Muscle layer of colon (tissue), 2 donors: ENCODE measurements around the gene MRAS.
"Not testable (repeated sequence)": the region's sequence is repeated elsewhere in the genome, so short reads cannot be mapped to it uniquely, and the experiment has no call there.

ENCODE experiments used
- H3K27ac ChIP-seq: one replicate; pipeline ENCODE4 v1.7.0; 2013; ENCODE audit warnings: low read depth, mild to moderate bottlenecking, low read length, moderate library complexity
- H3K27me3 ChIP-seq, 2 donors: one replicate each; pipeline ENCODE4 v1.7.0; 2013; ENCODE audit warnings: low read length in 2 of 2, mild to moderate bottlenecking in 2 of 2; ENCODE audit not compliant: insufficient read depth in 2 of 2, control insufficient read depth in 1 of 2
- H3K36me3 ChIP-seq: one replicate; pipeline ENCODE4 v1.7.0; 2013; ENCODE audit warnings: mild to moderate bottlenecking, low read length; ENCODE audit not compliant: insufficient read depth
- H3K4me1 ChIP-seq: one replicate; pipeline ENCODE4 v1.7.0; 2013; ENCODE audit warnings: mild to moderate bottlenecking, low read length; ENCODE audit not compliant: insufficient read depth
- H3K4me3 ChIP-seq, 2 donors: one replicate each; pipeline ENCODE4 v1.7.0; 2013; ENCODE audit warnings: low read length in 2 of 2, low read depth in 1 of 2, mild to moderate bottlenecking in 1 of 2, moderate library complexity in 1 of 2
- H3K9ac ChIP-seq: one replicate; pipeline ENCODE4 v1.7.0; 2013; ENCODE audit warnings: low read length
- H3K9me3 ChIP-seq: one replicate; pipeline ENCODE4 v1.7.0; 2013; ENCODE audit warnings: mild to moderate bottlenecking, low read length
- donor health status: abdominal sarcoma.
- donor health status: Adenocarcinoma of cecum.

Gene MRAS

GRCh38 chr3:138408751-138409570, 60.6 kb downstream of the MRAS start:
- H3K36me3 ChIP-seq: peaks cover 9% of the 10 kb centered on the region
- no peak overlapping the region for H3K9ac ChIP-seq
- no peaks in the 10 kb centered on the region for H3K9me3 ChIP-seq
- H3K27ac ChIP-seq: no peak overlapping the region
- H3K4me3 ChIP-seq: no peak overlapping the region
- H3K4me1 ChIP-seq: no peaks in the 10 kb centered on the region
- no peaks in the 10 kb centered on the region for H3K27me3 ChIP-seq

GRCh38 chr3:138412821-138413551, 64.6 kb downstream of the MRAS start:
- no peaks in the 10 kb centered on the region for H3K9me3 ChIP-seq
- no peak overlapping the region for H3K27ac ChIP-seq
- H3K36me3 ChIP-seq: no peaks in the 10 kb centered on the region
- H3K9ac ChIP-seq: no peak overlapping the region
- peaks cover 8% of the 10 kb centered on the region for H3K4me1 ChIP-seq
- no peak overlapping the region for H3K4me3 ChIP-seq
- H3K27me3 ChIP-seq: no peaks in the 10 kb centered on the region

- not testable (repeated sequence) for H3K27ac ChIP-seq, H3K9me3 ChIP-seq, H3K36me3 ChIP-seq, H3K4me1 ChIP-seq, H3K9ac ChIP-seq, H3K4me3 ChIP-seq, H3K27me3 ChIP-seq
These were observed 67.9 kb downstream of the MRAS start for GRCh38 chr3:138416236-138416635.

- Histone ChIP-seq H3K27ac (no peak overlapping the region), H3K9me3 (no peaks in the 10 kb centered on the region), H3K27me3 (no peaks in the 10 kb centered on the region), H3K36me3 (no peaks in the 10 kb centered on the region), H3K4me1 (peaks cover 8% of the 10 kb centered on the region), H3K4me3 (no peak overlapping the region), H3K9ac (no peak overlapping the region)
These were observed 69.2 kb downstream of the MRAS start for GRCh38 chr3:138417559-138417982.

GRCh38 chr3:138418601-138419206, 70.3 kb downstream of the MRAS start:
- H3K27me3 ChIP-seq: no peaks in the 10 kb centered on the region
- H3K9me3 ChIP-seq: no peaks in the 10 kb centered on the region
- no peaks in the 10 kb centered on the region for H3K36me3 ChIP-seq
- no peak overlapping the region for H3K27ac ChIP-seq
- H3K4me1 ChIP-seq: peaks cover 8% of the 10 kb centered on the region
- H3K4me3 ChIP-seq: no peak overlapping the region
- no peak overlapping the region for H3K9ac ChIP-seq

- no peak overlapping the region for H3K27ac ChIP-seq
- H3K9me3 ChIP-seq: no peaks in the 10 kb centered on the region
- no peaks in the 10 kb centered on the region for H3K36me3 ChIP-seq
- H3K9ac ChIP-seq: no peak overlapping the region
- no peaks in the 10 kb centered on the region for H3K27me3 ChIP-seq
- no peak overlapping the region for H3K4me3 ChIP-seq
- H3K4me1 ChIP-seq: no peaks in the 10 kb centered on the region
These were observed 74.9 kb downstream of the MRAS start for GRCh38 chr3:138423316-138423715.

GRCh38 chr3:138424323-138424722, 75.9 kb downstream of the MRAS start:
- Histone ChIP-seq H3K9me3 (no peaks in the 10 kb centered on the region), H3K27ac (no peak overlapping the region), H3K9ac (no peak overlapping the region), H3K27me3 (no peaks in the 10 kb centered on the region), H3K4me3 (no peak overlapping the region), H3K4me1 (no peaks in the 10 kb centered on the region), H3K36me3 (no peaks in the 10 kb centered on the region)

GRCh38 chr3:138426211-138426610, 77.8 kb downstream of the MRAS start:
- Histone ChIP-seq H3K4me1 (no peaks in the 10 kb centered on the region), H3K9ac (no peak overlapping the region), H3K27me3 (no peaks in the 10 kb centered on the region), H3K9me3 (no peaks in the 10 kb centered on the region), H3K27ac (no peak overlapping the region), H3K4me3 (no peak overlapping the region), H3K36me3 (no peaks in the 10 kb centered on the region)

- H3K4me1 ChIP-seq, H3K9me3 ChIP-seq, H3K27ac ChIP-seq, H3K36me3 ChIP-seq, H3K4me3 ChIP-seq, H3K27me3 ChIP-seq, H3K9ac ChIP-seq: not testable (repeated sequence)
These were observed 78.4 kb downstream of the MRAS start for GRCh38 chr3:138426754-138427153.

- H3K27me3 ChIP-seq: peaks cover 0 to 2% of the 10 kb centered on the region in 2 donors
- H3K4me3 ChIP-seq: no peak overlapping the region
- peaks cover 5% of the 10 kb centered on the region for H3K4me1 ChIP-seq
- H3K36me3 ChIP-seq: no peaks in the 10 kb centered on the region
- no peaks in the 10 kb centered on the region for H3K9me3 ChIP-seq
- H3K27ac ChIP-seq: no peak overlapping the region
- no peak overlapping the region for H3K9ac ChIP-seq
These were observed 81.3 kb downstream of the MRAS start for GRCh38 chr3:138429665-138430064.

- Histone ChIP-seq H3K9ac (no peak overlapping the region), H3K27ac (no peak overlapping the region), H3K9me3 (no peaks in the 10 kb centered on the region), H3K27me3 (peaks cover 0 to 7% of the 10 kb centered on the region in 2 donors), H3K36me3 (no peaks in the 10 kb centered on the region), H3K4me3 (no peak overlapping the region), H3K4me1 (peaks cover 5% of the 10 kb centered on the region)
These were observed 84.3 kb downstream of the MRAS start for GRCh38 chr3:138432576-138433240.
